K562 (cell line): ENCODE data around the gene MARK3. TPM values are rescaled to one million over a fixed set of nuclear protein-coding genes. Genes with fewer than 3 reads are reported as not detected.

Experiments used
- CCNT2 ChIP-seq: IDR thresholded peaks from 2 replicates; pipeline ENCODE4 v1.6.1; 2011; ENCODE audit warnings: borderline replicate concordance, low read depth, mild to moderate bottlenecking, moderate library complexity, mixed read lengths, low read length; ENCODE audit not compliant: insufficient read length; ENCODE audit errors: extremely low read depth
- DIDO1 ChIP-seq: fragments of 450-650 bp; IDR thresholded peaks from 2 replicates; pipeline ENCODE4 v1.6.1; 2016; ENCODE audit warnings: low read depth, missing biosample characterization, missing genetic modification characterization
- MTA3 ChIP-seq: fragments of 450-650 bp; formaldehyde crosslinking; IDR thresholded peaks from 2 replicates; pipeline ENCODE4 v1.6.1; 2017; ENCODE audit warnings: mild to moderate bottlenecking, borderline replicate concordance
- NR0B1 ChIP-seq: fragments of 450-650 bp; IDR thresholded peaks from one replicate; pipeline ENCODE4 v1.6.1; 2018; ENCODE audit warnings: mild to moderate bottlenecking, moderate library complexity; ENCODE audit not compliant: partially characterized antibody
- SIN3A ChIP-seq, 2 experiments: fragments of 150-350 bp in 1 of 2; IDR thresholded peaks; 2 replicates each; pipeline ENCODE4 v1.6.1; 2011 to 2016; ENCODE audit warnings: borderline replicate concordance in 2 of 2, low read depth in 2 of 2, low read length in 2 of 2, mild to moderate bottlenecking in 2 of 2, moderate library complexity in 2 of 2; ENCODE audit not compliant: control insufficient read depth in 1 of 2
- SMAD3 ChIP-seq: fragments of 450-650 bp; formaldehyde crosslinking; conservative IDR thresholded peaks from 2 replicates; pipeline ENCODE4 v1.4.0; 2020; ENCODE audit warnings: mild to moderate bottlenecking
- SRSF7 ChIP-seq: fragments of 200-400 bp; formaldehyde crosslinking; optimal IDR thresholded peaks from 2 replicates; pipeline ENCODE3; 2017; ENCODE audit warnings: mild to moderate bottlenecking, low read depth, low read length
- ZNF140 ChIP-seq: fragments of 250-450 bp; sonication (Bioruptor Pico); IDR thresholded peaks from 2 replicates; pipeline ENCODE4 v1.8.0; 2021; ENCODE audit warnings: moderate library complexity, mild to moderate bottlenecking, inconsistent platforms
- ZNF175 ChIP-seq: fragments of 200-800 bp; sonication (Bioruptor generic); IDR thresholded peaks from 2 replicates; pipeline ENCODE4 v1.6.1; 2016; ENCODE audit warnings: low read depth, mild to moderate bottlenecking, missing genetic modification characterization, missing compliant biosample characterization
- ZNF232 ChIP-seq: sonication (generic); formaldehyde crosslinking; IDR thresholded peaks from 2 replicates; pipeline ENCODE4 v1.8.0; 2022; ENCODE audit warnings: mild to moderate bottlenecking, missing genetic modification reagents
- ZNF280A ChIP-seq: fragments of 450-650 bp; IDR thresholded peaks from 2 replicates; pipeline ENCODE4 v1.6.1; 2018; ENCODE audit warnings: mild to moderate bottlenecking, low read depth; ENCODE audit not compliant: partially characterized antibody
- polyA plus RNA-seq, 8 experiments: library from polyadenylated mRNA; depleted of rRNA in 4 of 8; stranded (reverse) in 5 of 8; unstranded in 3 of 8; fragments of >200 nt; fragmentation: Nextera tagmentation in 2 of 8; fragmentation: Illumina TruSeq in 1 of 8; extraction: Ambion mirVana in 2 of 8; extraction: Trizol in 1 of 8; gene quantifications; 2 replicates each; pipeline versions ENCODE4 v1.2.1 to v1.2.3, GENCODE V29; 2011 to 2014; ENCODE audit warnings: inconsistent platforms in 1 of 8, missing spikeins in 1 of 8
- total RNA-seq, 7 experiments: library from RNA; depleted of rRNA in 6 of 7; stranded (reverse); fragments of >200 nt in 6 of 7; fragmentation: Illumina TruSeq in 2 of 7; extraction: Trizol in 2 of 7; gene quantifications; 2 replicates each; pipeline versions ENCODE4 v1.2.1 to v1.2.3, GENCODE V29; 2011 to 2021; ENCODE audit warnings: low replicate concordance in 1 of 7
- TF ChIP-seq, protein P1 (sequence below): fragments of 450-650 bp; IDR thresholded peaks from 2 replicates; pipeline ENCODE4 v1.6.1; 2016; ENCODE audit warnings: mild to moderate bottlenecking, moderate library complexity

Gene MARK3
- total and polyA plus RNA-seq, 9 of the 15 experiments (the other 6 are each of a cell fraction or from before 2014, with no cell fraction given) = 10.1 to 68.7 (median 56.3) TPM

GRCh38 chr14:103385152-103385928, at the start of gene MARK3 (continued):
- TF ChIP-seq SIN3A (IDR thresholded peaks at IDR 0.05; ENCODE audit: borderline replicate concordance in 2 of 2, control insufficient read depth in 1 of 2, low read depth in 2 of 2, low read length in 2 of 2) (no peak; a peak in 1 of 4 replicates), ZNF175 (CRISPR knock-in tag) (no peak), NR0B1 (no peak), SMAD3 (CRISPR knock-in tag) (no peak), SRSF7 (no peak), ZNF140 (CRISPR knock-in tag) (no peak), DIDO1 (tag) (no peak), ZNF232 (CRISPR knock-in tag) (no peak), CCNT2 (peak; percentile 44), MTA3 (no peak), ZNF280A (no peak)
- TF ChIP-seq, protein P1, sequence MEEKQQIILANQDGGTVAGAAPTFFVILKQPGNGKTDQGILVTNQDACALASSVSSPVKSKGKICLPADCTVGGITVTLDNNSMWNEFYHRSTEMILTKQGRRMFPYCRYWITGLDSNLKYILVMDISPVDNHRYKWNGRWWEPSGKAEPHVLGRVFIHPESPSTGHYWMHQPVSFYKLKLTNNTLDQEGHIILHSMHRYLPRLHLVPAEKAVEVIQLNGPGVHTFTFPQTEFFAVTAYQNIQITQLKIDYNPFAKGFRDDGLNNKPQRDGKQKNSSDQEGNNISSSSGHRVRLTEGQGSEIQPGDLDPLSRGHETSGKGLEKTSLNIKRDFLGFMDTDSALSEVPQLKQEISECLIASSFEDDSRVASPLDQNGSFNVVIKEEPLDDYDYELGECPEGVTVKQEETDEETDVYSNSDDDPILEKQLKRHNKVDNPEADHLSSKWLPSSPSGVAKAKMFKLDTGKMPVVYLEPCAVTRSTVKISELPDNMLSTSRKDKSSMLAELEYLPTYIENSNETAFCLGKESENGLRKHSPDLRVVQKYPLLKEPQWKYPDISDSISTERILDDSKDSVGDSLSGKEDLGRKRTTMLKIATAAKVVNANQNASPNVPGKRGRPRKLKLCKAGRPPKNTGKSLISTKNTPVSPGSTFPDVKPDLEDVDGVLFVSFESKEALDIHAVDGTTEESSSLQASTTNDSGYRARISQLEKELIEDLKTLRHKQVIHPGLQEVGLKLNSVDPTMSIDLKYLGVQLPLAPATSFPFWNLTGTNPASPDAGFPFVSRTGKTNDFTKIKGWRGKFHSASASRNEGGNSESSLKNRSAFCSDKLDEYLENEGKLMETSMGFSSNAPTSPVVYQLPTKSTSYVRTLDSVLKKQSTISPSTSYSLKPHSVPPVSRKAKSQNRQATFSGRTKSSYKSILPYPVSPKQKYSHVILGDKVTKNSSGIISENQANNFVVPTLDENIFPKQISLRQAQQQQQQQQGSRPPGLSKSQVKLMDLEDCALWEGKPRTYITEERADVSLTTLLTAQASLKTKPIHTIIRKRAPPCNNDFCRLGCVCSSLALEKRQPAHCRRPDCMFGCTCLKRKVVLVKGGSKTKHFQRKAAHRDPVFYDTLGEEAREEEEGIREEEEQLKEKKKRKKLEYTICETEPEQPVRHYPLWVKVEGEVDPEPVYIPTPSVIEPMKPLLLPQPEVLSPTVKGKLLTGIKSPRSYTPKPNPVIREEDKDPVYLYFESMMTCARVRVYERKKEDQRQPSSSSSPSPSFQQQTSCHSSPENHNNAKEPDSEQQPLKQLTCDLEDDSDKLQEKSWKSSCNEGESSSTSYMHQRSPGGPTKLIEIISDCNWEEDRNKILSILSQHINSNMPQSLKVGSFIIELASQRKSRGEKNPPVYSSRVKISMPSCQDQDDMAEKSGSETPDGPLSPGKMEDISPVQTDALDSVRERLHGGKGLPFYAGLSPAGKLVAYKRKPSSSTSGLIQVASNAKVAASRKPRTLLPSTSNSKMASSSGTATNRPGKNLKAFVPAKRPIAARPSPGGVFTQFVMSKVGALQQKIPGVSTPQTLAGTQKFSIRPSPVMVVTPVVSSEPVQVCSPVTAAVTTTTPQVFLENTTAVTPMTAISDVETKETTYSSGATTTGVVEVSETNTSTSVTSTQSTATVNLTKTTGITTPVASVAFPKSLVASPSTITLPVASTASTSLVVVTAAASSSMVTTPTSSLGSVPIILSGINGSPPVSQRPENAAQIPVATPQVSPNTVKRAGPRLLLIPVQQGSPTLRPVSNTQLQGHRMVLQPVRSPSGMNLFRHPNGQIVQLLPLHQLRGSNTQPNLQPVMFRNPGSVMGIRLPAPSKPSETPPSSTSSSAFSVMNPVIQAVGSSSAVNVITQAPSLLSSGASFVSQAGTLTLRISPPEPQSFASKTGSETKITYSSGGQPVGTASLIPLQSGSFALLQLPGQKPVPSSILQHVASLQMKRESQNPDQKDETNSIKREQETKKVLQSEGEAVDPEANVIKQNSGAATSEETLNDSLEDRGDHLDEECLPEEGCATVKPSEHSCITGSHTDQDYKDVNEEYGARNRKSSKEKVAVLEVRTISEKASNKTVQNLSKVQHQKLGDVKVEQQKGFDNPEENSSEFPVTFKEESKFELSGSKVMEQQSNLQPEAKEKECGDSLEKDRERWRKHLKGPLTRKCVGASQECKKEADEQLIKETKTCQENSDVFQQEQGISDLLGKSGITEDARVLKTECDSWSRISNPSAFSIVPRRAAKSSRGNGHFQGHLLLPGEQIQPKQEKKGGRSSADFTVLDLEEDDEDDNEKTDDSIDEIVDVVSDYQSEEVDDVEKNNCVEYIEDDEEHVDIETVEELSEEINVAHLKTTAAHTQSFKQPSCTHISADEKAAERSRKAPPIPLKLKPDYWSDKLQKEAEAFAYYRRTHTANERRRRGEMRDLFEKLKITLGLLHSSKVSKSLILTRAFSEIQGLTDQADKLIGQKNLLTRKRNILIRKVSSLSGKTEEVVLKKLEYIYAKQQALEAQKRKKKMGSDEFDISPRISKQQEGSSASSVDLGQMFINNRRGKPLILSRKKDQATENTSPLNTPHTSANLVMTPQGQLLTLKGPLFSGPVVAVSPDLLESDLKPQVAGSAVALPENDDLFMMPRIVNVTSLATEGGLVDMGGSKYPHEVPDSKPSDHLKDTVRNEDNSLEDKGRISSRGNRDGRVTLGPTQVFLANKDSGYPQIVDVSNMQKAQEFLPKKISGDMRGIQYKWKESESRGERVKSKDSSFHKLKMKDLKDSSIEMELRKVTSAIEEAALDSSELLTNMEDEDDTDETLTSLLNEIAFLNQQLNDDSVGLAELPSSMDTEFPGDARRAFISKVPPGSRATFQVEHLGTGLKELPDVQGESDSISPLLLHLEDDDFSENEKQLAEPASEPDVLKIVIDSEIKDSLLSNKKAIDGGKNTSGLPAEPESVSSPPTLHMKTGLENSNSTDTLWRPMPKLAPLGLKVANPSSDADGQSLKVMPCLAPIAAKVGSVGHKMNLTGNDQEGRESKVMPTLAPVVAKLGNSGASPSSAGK = no peak
